ENCODE results near the gene KLF16. TPM values are rescaled to one million over a fixed set of nuclear protein-coding genes. Genes with fewer than 3 reads are reported as not detected.
"Not testable (repeated sequence)": the region's sequence is repeated elsewhere in the genome, so short reads cannot be mapped to it uniquely, and the experiment has no call there.

KLF16 gene
- total RNA-seq, 1 experiment from 2014 or later, result 45.5 TPM

DNA sequence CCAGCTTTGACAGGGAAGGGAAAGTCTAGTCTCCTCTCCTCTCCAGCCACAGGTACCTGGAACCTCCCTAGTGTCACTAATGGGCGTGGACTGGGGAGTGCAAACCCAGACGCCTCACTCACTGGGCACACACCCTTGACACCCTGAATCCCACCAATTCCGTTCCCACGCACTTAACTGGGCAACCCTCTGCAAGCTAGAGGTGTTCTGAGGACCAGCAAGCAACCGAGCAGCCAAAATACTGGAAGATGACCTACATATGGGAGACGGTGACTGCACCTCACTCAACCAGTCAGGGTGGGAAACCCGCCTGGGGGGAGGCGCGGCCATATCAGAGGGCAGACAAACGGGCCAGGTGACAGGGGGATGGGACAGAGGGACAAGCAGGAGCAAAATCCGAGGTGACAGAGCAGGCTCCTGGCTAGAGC is 20.9 kb upstream of the KLF16 start:
- no peak for TF ChIP-seq CTCF (IDR thresholded peaks at IDR 0.05; ENCODE audit: unreplicated experiment)
- intact Hi-C loops (cut with micrococcal nuclease), result no loop called here
- Mint-ChIP-seq H3K27me3 (ENCODE audit: insufficient read depth, unreplicated experiment) (no peaks in the 10 kb centered on the region), H3K4me1 (ENCODE audit: insufficient read depth, unreplicated experiment) (peaks cover 22% of the 10 kb centered on the region), H3K27ac (ENCODE audit: low read depth, unreplicated experiment) (peak overlapping the region; percentile 87), H3K4me3 (ENCODE audit: unreplicated experiment) (peak overlapping the region; percentile 85), H3K36me3 (ENCODE audit: insufficient read depth, unreplicated experiment) (no peaks in the 10 kb centered on the region), H3K9me3 (ENCODE audit: unreplicated experiment) (no peaks in the 10 kb centered on the region)
- TSS peak; percentile 49 for BruUV-seq (replicated peaks)
- ChIA-PET POLR2A (interaction anchor here (0.5 to 3.0 kb wide), 15 partner anchors 9 to 867 kb away, joined by 3 to 35 read pairs (median 3); no protein-coding TSS in a partner anchor), CTCF (interaction anchor here (0.6 to 1.2 kb wide), 4 partner anchors 13 to 213 kb away, joined by 3 to 4 read pairs (median 4); no protein-coding TSS in a partner anchor)
- no peak for DNase-seq (ENCODE audit: unreplicated experiment)

DNA sequence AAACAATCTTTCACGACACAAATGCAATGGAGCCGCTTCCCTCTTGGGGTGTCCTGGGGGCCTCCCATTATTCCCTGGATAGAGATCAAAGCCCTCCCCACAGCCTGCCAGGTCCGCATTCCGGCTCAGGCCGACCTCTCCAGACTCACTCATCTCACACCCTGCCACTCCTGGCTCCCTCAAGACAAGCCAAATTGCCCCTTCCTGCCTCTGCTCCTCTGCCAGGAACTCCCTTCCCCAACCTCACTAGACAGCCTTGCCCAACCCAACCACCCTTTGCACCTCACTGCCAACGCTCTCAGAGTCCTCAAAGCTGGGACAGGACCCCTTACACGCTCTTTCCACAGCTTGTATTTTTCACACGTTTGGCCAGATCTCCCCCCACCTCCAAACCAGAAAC is 20.4 kb upstream of the KLF16 start:
- CTCF ChIA-PET, result interaction anchor here (0.6 to 0.7 kb wide), 2 partner anchors 14 to 46 kb away, joined by 3 read pairs; no protein-coding TSS in a partner anchor

DNA sequence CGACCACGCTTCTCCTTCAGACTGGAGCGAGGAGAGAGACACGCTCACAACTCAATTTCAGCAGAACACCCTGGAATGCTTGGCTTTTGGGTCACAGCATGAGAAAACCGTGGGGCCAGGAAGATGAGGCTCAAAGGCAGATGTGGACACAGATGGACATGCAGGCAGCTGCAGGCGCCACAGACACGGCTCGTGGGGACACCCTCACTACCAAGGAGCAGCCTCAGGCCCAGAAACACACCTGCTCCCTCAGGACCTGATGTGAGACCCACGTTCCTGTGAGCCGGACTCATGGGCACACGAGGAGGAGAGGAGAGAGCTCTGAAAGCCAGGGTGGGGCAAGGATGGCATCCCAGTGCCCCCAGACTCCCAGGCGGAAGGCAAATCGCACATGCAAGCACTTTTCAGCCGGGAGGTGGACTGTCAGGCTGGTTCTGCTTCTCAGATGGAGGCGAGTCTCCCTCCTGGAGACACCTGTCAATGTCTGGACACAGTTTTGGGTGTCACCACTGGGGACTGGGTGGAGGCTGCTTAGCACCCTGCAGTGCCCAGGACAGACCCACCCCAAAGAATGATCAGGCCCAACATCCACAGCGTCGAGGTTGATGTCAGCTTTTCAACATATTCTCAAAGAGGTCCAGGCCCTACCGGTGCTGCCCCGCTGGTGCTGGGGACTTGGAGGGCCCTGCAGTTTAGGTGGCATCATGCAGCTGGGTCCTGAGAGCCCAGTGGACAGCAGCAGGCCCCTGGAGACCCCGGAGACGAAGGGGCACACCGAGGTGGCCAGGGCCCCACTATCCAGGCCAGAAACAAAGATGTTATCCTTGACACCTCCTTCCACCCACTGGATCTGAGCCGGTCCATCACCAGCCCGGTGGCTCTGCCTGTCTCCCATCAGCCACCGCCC is 19.7 kb upstream of the KLF16 start:
- peaks cover 22% of the 10 kb centered on the region for H3K4me1 Mint-ChIP-seq (ENCODE audit: insufficient read depth, unreplicated experiment)
- H3K27ac Mint-ChIP-seq (ENCODE audit: low read depth, unreplicated experiment), result peak overlapping the region; percentile 87
- DNase-seq (ENCODE audit: unreplicated experiment), result no peak
- no peaks in the 10 kb centered on the region for H3K36me3 Mint-ChIP-seq (ENCODE audit: insufficient read depth, unreplicated experiment)
- H3K4me3 Mint-ChIP-seq (ENCODE audit: unreplicated experiment), result peak overlapping the region; percentile 85
- H3K27me3 Mint-ChIP-seq (ENCODE audit: insufficient read depth, unreplicated experiment), result no peaks in the 10 kb centered on the region
- CTCF ChIA-PET, result interaction anchor here (0.6 kb wide), 1 partner anchor 45 kb away, joined by 5 read pairs; no protein-coding TSS in a partner anchor
- H3K9me3 Mint-ChIP-seq (ENCODE audit: unreplicated experiment), result no peaks in the 10 kb centered on the region
- POLR2A ChIA-PET, result interaction anchor here (2.0 to 3.0 kb wide), 3 partner anchors 8 to 357 kb away, joined by 4 to 35 read pairs (median 16); no protein-coding TSS in a partner anchor
- intact Hi-C loops (cut with micrococcal nuclease), result no loop called here
- no TSS peak for BruUV-seq (replicated peaks)
- no peak for TF ChIP-seq CTCF (IDR thresholded peaks at IDR 0.05; ENCODE audit: unreplicated experiment)

More for the DNA sequence above, 20.4 kb upstream of the KLF16 start:
- no peak for DNase-seq (ENCODE audit: unreplicated experiment)
- H3K4me1 Mint-ChIP-seq (ENCODE audit: insufficient read depth, unreplicated experiment), result peaks cover 22% of the 10 kb centered on the region
- H3K9me3 Mint-ChIP-seq (ENCODE audit: unreplicated experiment), result no peaks in the 10 kb centered on the region
- TF ChIP-seq CTCF (IDR thresholded peaks at IDR 0.05; ENCODE audit: unreplicated experiment), result no peak
- H3K27ac Mint-ChIP-seq (ENCODE audit: low read depth, unreplicated experiment), result peak overlapping the region; percentile 87
- H3K36me3 Mint-ChIP-seq (ENCODE audit: insufficient read depth, unreplicated experiment), result no peaks in the 10 kb centered on the region
- no peaks in the 10 kb centered on the region for H3K27me3 Mint-ChIP-seq (ENCODE audit: insufficient read depth, unreplicated experiment)
- H3K4me3 Mint-ChIP-seq (ENCODE audit: unreplicated experiment), result peak overlapping the region; percentile 85
- intact Hi-C loops (cut with micrococcal nuclease), result no loop called here
- POLR2A ChIA-PET, result interaction anchor here (0.9 to 3.0 kb wide), 6 partner anchors 8 to 356 kb away, joined by 3 to 35 read pairs (median 4); no protein-coding TSS in a partner anchor
- no TSS peak for BruUV-seq (replicated peaks)

- H3K9me3 Mint-ChIP-seq (ENCODE audit: unreplicated experiment), result no peaks in the 10 kb centered on the region
- ChIA-PET CTCF (no interaction called here), POLR2A (no interaction called here)
- intact Hi-C loops (cut with micrococcal nuclease), result no loop called here
- peak overlapping the region; percentile 85 for H3K4me3 Mint-ChIP-seq (ENCODE audit: unreplicated experiment)
- no peak for TF ChIP-seq CTCF (IDR thresholded peaks at IDR 0.05; ENCODE audit: unreplicated experiment)
- no peaks in the 10 kb centered on the region for H3K27me3 Mint-ChIP-seq (ENCODE audit: insufficient read depth, unreplicated experiment)
- no peak for DNase-seq (ENCODE audit: unreplicated experiment)
- no TSS peak for BruUV-seq (replicated peaks)
- no peak overlapping the region for H3K27ac Mint-ChIP-seq (ENCODE audit: low read depth, unreplicated experiment)
- H3K36me3 Mint-ChIP-seq (ENCODE audit: insufficient read depth, unreplicated experiment), result no peaks in the 10 kb centered on the region
- peaks cover 22% of the 10 kb centered on the region for H3K4me1 Mint-ChIP-seq (ENCODE audit: insufficient read depth, unreplicated experiment)
Observed at GRCh38 chr19:1882089-1882785, 18.9 kb upstream of the KLF16 start.

- H3K36me3 Mint-ChIP-seq (ENCODE audit: insufficient read depth, unreplicated experiment); H3K27me3 Mint-ChIP-seq (ENCODE audit: insufficient read depth, unreplicated experiment); BruUV-seq (replicated peaks); H3K27ac Mint-ChIP-seq (ENCODE audit: low read depth, unreplicated experiment); intact Hi-C loops (cut with micrococcal nuclease); H3K9me3 Mint-ChIP-seq (ENCODE audit: unreplicated experiment); DNase-seq (ENCODE audit: unreplicated experiment); POLR2A ChIA-PET; CTCF ChIA-PET; H3K4me3 Mint-ChIP-seq (ENCODE audit: unreplicated experiment): not testable (repeated sequence)
- peaks cover 22% of the 10 kb centered on the region for H3K4me1 Mint-ChIP-seq (ENCODE audit: insufficient read depth, unreplicated experiment)
Observed at GRCh38 chr19:1881393-1882088, 18.2 kb upstream of the KLF16 start.
